Measurements from ENCODE around the gene SP140L.

SP140L gene

DNA sequence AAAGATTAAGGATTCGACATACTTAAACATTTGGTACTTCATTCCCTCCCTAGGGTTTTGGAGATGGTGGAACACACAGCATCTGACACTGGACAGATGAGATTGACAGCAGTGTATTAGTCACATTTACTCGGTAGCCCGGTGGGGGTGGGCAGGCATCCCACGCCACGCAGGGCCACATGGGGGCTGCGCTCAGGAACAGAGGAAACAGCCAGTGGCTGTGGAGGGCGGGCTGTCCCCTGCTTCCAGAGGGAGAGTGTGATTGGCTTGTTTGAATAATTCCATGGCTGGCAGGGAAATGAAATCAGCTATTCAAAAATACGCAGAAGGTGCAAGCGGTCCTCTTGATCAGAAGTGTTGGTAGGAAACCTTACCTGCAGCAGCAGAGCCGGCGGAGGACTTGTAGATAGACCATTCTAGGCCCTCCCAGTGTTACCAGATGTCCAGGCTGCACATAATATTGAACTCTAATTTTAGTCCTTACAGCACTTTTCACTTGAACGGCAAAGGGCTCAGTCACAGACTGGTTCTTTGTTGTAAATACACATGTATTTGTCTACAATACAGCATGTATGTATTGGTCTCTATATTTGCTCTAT, 18.5 kb upstream of the SP140L start:
- TF ChIP-seq TAF1 (IDR thresholded peaks at IDR 0.05; ENCODE audit: low read depth) = no peak
- no peak for TF ChIP-seq RAD21 (IDR thresholded peaks at IDR 0.05; ENCODE audit: low read depth)
- no peak for TF ChIP-seq YY1 (IDR thresholded peaks at IDR 0.05; ENCODE audit: low read depth)
- no peak for TF ChIP-seq CREB1 (IDR thresholded peaks at IDR 0.05; ENCODE audit: low read depth)
- no peak for TF ChIP-seq EGR1 (IDR thresholded peaks at IDR 0.05)
- no peak for TF ChIP-seq TCF12 (IDR thresholded peaks at IDR 0.05; ENCODE audit: low read depth)
- no peak for TF ChIP-seq EP300 (IDR thresholded peaks at IDR 0.05; ENCODE audit: borderline replicate concordance)
- TF ChIP-seq, protein P1, sequence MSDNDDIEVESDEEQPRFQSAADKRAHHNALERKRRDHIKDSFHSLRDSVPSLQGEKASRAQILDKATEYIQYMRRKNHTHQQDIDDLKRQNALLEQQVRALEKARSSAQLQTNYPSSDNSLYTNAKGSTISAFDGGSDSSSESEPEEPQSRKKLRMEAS (IDR thresholded peaks at IDR 0.05) = no peak
- TF ChIP-seq, protein P2, sequence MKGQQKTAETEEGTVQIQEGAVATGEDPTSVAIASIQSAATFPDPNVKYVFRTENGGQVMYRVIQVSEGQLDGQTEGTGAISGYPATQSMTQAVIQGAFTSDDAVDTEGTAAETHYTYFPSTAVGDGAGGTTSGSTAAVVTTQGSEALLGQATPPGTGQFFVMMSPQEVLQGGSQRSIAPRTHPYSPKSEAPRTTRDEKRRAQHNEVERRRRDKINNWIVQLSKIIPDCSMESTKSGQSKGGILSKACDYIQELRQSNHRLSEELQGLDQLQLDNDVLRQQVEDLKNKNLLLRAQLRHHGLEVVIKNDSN (IDR thresholded peaks at IDR 0.05) = no peak
- TF ChIP-seq, protein P3, sequence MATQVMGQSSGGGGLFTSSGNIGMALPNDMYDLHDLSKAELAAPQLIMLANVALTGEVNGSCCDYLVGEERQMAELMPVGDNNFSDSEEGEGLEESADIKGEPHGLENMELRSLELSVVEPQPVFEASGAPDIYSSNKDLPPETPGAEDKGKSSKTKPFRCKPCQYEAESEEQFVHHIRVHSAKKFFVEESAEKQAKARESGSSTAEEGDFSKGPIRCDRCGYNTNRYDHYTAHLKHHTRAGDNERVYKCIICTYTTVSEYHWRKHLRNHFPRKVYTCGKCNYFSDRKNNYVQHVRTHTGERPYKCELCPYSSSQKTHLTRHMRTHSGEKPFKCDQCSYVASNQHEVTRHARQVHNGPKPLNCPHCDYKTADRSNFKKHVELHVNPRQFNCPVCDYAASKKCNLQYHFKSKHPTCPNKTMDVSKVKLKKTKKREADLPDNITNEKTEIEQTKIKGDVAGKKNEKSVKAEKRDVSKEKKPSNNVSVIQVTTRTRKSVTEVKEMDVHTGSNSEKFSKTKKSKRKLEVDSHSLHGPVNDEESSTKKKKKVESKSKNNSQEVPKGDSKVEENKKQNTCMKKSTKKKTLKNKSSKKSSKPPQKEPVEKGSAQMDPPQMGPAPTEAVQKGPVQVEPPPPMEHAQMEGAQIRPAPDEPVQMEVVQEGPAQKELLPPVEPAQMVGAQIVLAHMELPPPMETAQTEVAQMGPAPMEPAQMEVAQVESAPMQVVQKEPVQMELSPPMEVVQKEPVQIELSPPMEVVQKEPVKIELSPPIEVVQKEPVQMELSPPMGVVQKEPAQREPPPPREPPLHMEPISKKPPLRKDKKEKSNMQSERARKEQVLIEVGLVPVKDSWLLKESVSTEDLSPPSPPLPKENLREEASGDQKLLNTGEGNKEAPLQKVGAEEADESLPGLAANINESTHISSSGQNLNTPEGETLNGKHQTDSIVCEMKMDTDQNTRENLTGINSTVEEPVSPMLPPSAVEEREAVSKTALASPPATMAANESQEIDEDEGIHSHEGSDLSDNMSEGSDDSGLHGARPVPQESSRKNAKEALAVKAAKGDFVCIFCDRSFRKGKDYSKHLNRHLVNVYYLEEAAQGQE (IDR thresholded peaks at IDR 0.05; ENCODE audit: low read depth) = no peak
- TF ChIP-seq FOXM1 (IDR thresholded peaks at IDR 0.05; ENCODE audit: borderline replicate concordance, low read depth) = no peak
- TF ChIP-seq TEAD4 (IDR thresholded peaks at IDR 0.05) = no peak
- TF ChIP-seq ZBTB7A (IDR thresholded peaks at IDR 0.05; ENCODE audit: low read depth) = no peak

DNA sequence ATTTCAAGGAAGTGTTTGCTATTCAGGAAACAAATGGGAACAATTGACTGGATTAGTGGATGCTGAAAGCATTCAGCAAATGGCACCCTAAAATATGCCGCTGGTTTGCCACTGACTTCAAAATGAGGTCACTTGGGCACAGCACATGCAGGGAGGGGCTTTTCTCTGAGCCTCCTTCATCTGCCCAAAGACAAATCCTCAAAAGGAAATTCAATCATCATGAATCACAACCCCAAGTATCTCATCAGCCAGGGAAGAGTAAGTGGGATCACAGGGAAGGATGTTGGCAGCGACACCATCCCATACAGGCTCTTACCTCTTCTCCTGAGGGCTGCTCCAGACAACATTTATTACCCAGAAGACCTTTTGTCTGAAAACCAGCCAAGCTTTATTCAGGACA, 14.4 kb upstream of the SP140L start:
- TF ChIP-seq NFIC (IDR thresholded peaks at IDR 0.05) (no peak), ZBTB7A (IDR thresholded peaks at IDR 0.05; ENCODE audit: low read depth) (no peak)
- TF ChIP-seq, protein P2 (IDR thresholded peaks at IDR 0.05) = no peak

DNA sequence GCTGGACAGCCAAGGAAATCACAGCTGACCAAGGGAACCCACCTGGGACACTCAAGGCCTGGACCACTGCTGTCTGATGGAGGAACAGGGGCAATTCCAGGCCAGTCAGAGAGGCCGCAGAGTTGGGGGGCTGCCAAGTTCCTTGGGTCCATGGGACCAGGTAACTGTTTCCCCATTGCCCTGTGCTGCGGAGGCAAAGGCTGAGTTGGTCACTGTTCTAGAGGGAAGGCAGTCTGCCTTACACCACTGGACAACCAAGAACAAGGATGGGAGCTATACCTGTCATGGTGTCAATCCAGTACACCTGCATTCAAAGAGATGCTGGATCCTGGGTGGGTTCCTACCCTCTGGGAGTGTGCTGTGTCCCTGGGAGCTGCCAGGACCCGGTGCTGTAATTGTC, 9.6 kb upstream of the SP140L start:
- TF ChIP-seq NFIC (IDR thresholded peaks at IDR 0.05) (no peak), CEBPB (IDR thresholded peaks at IDR 0.05) (no peak), CREB1 (IDR thresholded peaks at IDR 0.05; ENCODE audit: low read depth) (no peak), EP300 (IDR thresholded peaks at IDR 0.05; ENCODE audit: borderline replicate concordance) (no peak), FOXM1 (IDR thresholded peaks at IDR 0.05; ENCODE audit: borderline replicate concordance, low read depth) (no peak), EGR1 (IDR thresholded peaks at IDR 0.05) (no peak), TCF12 (IDR thresholded peaks at IDR 0.05; ENCODE audit: low read depth) (no peak), RAD21 (IDR thresholded peaks at IDR 0.05; ENCODE audit: low read depth) (no peak)
- TF ChIP-seq, protein P2 (IDR thresholded peaks at IDR 0.05) = no peak

DNA sequence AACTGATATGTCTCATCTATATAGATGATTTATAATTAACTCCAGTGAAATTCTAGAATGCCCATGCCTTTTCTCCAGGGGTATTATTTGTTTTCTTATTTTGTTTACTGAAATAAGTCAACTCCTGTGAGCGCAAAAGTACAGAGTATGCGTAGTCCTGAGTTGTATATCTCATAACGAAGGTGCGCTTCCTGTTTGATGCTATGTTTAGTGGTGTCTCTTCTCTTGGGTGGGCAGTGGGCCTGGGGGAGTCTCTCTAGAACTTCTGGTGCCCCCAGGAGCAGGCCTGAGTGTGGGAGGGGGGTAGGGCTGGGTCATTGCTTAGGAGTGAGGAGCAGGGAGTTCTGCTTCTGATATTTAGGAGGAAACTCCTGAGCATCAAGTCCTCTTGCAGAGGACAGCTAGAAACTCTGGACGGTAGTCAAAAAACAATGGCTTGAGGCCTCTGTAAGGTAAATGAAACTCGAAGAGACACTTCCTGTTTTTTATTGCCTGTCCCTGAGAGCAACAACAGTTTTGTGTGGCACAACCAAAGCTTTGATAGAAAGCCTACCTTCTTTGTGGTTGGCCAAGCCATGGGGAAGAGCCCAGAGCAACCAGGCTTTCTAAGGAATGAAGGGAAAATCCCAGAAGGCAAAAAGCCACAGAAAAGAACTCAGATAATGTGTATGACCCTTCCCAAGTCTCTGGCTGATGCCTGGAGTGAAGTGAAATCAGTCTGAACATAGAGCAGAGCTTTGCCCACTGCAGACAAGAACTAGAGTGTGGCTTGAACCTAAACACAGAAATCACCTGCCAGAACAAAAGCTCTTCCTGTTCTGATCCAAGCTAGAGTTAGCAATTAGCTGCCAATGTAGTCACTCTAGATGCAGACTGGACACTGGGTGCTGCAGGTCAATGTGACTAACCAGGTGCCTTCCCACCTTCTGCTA, 8.5 kb upstream of the SP140L start:
- TF ChIP-seq TCF12 (IDR thresholded peaks at IDR 0.05; ENCODE audit: low read depth) (no peak), EP300 (IDR thresholded peaks at IDR 0.05; ENCODE audit: borderline replicate concordance) (no peak), RAD21 (IDR thresholded peaks at IDR 0.05; ENCODE audit: low read depth) (no peak), TAF1 (IDR thresholded peaks at IDR 0.05; ENCODE audit: low read depth) (no peak), CREB1 (IDR thresholded peaks at IDR 0.05; ENCODE audit: low read depth) (no peak), TEAD4 (IDR thresholded peaks at IDR 0.05) (no peak), FOXM1 (IDR thresholded peaks at IDR 0.05; ENCODE audit: borderline replicate concordance, low read depth) (no peak), ZBTB7A (IDR thresholded peaks at IDR 0.05; ENCODE audit: low read depth) (no peak), EGR1 (IDR thresholded peaks at IDR 0.05) (no peak), NFIC (IDR thresholded peaks at IDR 0.05) (no peak), CEBPB (IDR thresholded peaks at IDR 0.05) (no peak), YY1 (IDR thresholded peaks at IDR 0.05; ENCODE audit: low read depth) (no peak)
- TF ChIP-seq, protein P1 (IDR thresholded peaks at IDR 0.05) = no peak
- TF ChIP-seq, protein P3 (IDR thresholded peaks at IDR 0.05; ENCODE audit: low read depth) = no peak
- TF ChIP-seq, protein P2 (IDR thresholded peaks at IDR 0.05) = no peak
